Glomerular visceral epithelial cell (primary cell): ENCODE results near the gene ZNF560.

Source experiments
- DNase-seq: peaks from one replicate; pipeline ENCODE4 v3.0.0-alpha.2; 2016; ENCODE audit errors: extremely low spot score

The ZNF560 gene

DNA sequence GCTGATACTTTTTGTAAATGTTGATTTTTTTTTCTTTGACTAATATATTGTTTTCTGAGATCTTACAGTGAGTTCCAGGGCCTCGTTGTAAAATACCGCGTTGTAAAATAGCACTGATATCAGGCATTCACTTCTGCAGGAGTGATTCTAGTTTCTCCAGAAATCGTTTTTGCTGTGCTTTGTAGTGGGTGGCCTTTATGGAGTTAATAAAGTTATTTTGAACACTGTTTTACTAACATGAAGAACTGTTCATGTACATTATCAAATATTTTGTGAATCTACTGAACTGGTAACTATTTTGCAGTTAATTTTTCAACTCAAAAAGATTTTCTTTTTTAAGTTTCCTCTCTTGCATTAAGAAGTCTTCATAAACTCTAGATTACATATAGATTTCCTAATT is 62.1 kb downstream of the ZNF560 start:
- DNase-seq = no peak

DNA sequence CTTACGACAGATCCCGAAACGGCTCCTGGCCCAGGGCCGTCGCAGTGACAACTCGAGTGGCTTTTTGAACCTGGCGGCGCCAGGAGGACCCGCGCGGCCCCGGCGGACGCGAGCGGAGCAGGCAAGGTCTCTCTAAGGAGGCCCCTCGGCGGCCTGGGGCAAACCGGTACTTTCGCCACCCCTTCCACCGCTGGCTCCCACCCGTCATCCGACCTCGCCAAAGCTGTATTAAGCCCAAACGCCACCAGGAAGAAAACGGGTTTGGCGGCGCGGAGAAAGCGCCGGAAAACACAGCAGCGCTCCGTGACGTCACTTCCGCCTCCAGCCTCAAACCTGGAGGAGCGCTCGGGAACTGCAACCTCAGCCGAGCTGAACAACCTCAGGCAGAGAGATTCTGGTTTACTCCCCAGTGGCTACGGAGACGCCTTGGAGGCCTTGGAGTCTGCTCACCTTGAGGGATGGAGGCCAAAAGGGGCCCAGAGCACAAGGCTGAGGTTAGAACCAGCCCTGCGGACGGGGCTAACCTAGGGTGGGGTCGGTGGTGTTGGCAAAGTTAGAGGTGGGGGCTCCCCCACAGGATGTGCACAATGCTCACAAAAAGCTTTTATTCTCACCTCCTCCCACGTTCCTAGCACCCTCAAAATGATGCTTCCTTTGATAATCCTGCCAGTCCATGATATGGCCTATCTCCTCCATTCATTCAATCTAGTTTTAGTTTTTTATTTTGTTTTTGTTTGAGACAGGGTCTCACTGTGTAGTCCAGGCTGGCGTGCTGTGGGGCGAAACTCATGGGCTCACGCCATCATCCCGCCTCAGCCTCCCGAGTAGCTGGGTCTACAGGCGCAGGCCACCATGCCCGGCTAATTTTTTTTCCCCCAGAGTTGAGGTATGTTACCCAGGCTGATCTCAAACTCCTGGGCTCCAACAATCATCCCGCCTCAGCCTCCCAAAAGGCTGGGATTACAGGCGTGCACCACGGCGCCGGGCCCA is 62.8 kb downstream of the ZNF560 start, which contains the start of gene ZNF266:
Gene ZNF266 (minus strand): TSS at position 295 of the 990 bp plus-strand sequence. CDS start 15,484 bp downstream, outside the sequence.
- DNase-seq = peak; percentile 85

GRCh38 chr19:9431475-9431874 is 66.9 kb downstream of the ZNF560 start:
- no peak for DNase-seq

- DNase-seq = no peak
These were observed 68.0 kb downstream of the ZNF560 start for GRCh38 chr19:9430444-9430843.

DNA sequence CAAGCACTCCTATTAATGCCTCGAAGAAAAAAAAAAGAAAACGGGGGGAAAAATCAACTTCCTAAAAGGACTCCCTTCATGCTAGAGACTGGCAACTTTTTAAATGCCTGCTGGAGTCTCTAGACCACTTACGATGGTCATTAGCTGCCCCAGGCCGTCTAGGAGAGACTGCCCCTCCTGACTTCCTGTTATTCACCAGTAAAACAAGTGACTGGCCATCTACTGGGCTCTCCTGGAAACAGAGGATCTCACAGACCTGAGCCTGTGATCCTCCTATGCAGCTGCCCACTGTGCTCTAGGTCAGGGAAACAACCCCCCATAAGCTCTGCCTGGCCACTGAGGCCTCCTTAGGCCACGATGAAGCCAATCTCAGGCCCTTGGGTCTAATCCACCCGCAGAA is 70.5 kb downstream of the ZNF560 start:
- DNase-seq = no peak
